Activated naive CD8-positive, alpha-beta T cell treated with anti-CD3 and anti-CD28 coated beads, Interleukin-2, amount 50 U/mL, for 16 hours (primary cell): ENCODE data around the gene CYTL1.
"Not testable (repeated sequence)": the region's sequence is repeated elsewhere in the genome, so short reads cannot be mapped to it uniquely, and the experiment has no call there.

ENCODE experiments used
- DNase-seq: peaks from one replicate; pipeline ENCODE4 v3.0.0-alpha.2; 2020; ENCODE audit warnings: low read depth, low spot score

Gene CYTL1

GRCh38 chr4:5033281-5033841 is 14.1 kb upstream of the CYTL1 start:
- no peak for DNase-seq

- no peak for DNase-seq
These were observed 13.6 kb upstream of the CYTL1 start for GRCh38 chr4:5032813-5033212.

- no peak for DNase-seq
These were observed 11.7 kb upstream of the CYTL1 start for GRCh38 chr4:5030927-5031326.

GRCh38 chr4:5030221-5030620 is 11.0 kb upstream of the CYTL1 start:
- no peak for DNase-seq

GRCh38 chr4:5029447-5029846 is 10.2 kb upstream of the CYTL1 start:
- no peak for DNase-seq

GRCh38 chr4:5028480-5028879 is 9.2 kb upstream of the CYTL1 start:
- no peak for DNase-seq

- DNase-seq: no peak
These were observed 8.1 kb upstream of the CYTL1 start for GRCh38 chr4:5027346-5027745.

GRCh38 chr4:5026371-5026770 is 7.1 kb upstream of the CYTL1 start:
- DNase-seq: no peak

- DNase-seq: no peak
These were observed 5.4 kb upstream of the CYTL1 start for GRCh38 chr4:5024673-5025072.

GRCh38 chr4:5021546-5021945 is 2.3 kb upstream of the CYTL1 start:
- no peak for DNase-seq

- DNase-seq: no peak
These were observed 1.1 kb upstream of the CYTL1 start for GRCh38 chr4:5020341-5020740.

- no peak for DNase-seq
These were observed 538 bp upstream of the CYTL1 start for GRCh38 chr4:5019796-5020195.

- no peak for DNase-seq
These were observed 655 bp downstream of the CYTL1 start for GRCh38 chr4:5018603-5019002.

- no peak for DNase-seq
These were observed 1.2 kb downstream of the CYTL1 start for GRCh38 chr4:5018096-5018495.

- no peak for DNase-seq
These were observed 5.1 kb downstream of the CYTL1 start for GRCh38 chr4:5014007-5014682.

- DNase-seq: no peak
These were observed 6.3 kb downstream of the CYTL1 start for GRCh38 chr4:5012958-5013357.

- no peak for DNase-seq
These were observed 6.9 kb downstream of the CYTL1 start for GRCh38 chr4:5012244-5012898.

- DNase-seq: no peak
These were observed 8.3 kb downstream of the CYTL1 start for GRCh38 chr4:5010984-5011383.

- DNase-seq: no peak
These were observed 9.5 kb downstream of the CYTL1 start for GRCh38 chr4:5009796-5010195.

- not testable (repeated sequence) for DNase-seq
These were observed 12.3 kb downstream of the CYTL1 start for GRCh38 chr4:5006932-5007331.

- no peak for DNase-seq
These were observed 14.8 kb downstream of the CYTL1 start for GRCh38 chr4:5004496-5004895.

- no peak for DNase-seq
These were observed 15.3 kb downstream of the CYTL1 start for GRCh38 chr4:5003918-5004317.

- no peak for DNase-seq
These were observed 15.8 kb downstream of the CYTL1 start for GRCh38 chr4:5003372-5003857.
